ENCODE results near the gene HLA-B.
A peak's percentile ranks its signal among the peaks of the same experiment; 100 is the strongest.
"Not testable (repeated sequence)": the region's sequence is repeated elsewhere in the genome, so short reads cannot be mapped to it uniquely, and the experiment has no call there.

The HLA-B gene

DNA sequence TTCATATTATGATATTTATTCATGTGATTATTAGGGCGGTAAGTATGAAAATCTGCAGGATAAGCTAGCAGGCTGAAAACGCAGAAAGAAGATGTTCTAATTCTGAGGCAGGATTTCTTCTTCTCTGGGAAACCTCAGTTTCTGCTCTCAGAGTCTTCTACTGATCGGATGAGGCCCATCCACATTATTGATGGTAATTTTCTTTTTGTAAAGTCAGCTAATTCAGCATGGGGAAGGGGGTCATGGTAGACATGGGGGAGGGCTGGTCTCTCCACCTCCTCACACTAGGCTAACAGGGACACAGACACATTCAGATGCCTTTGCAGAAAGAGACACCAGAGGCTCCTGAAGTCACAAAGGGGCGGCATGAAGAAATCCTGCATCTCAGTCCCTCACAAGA lies 24.7 kb upstream of the HLA-B start:
- FAIRE-seq, result no peak

DNA sequence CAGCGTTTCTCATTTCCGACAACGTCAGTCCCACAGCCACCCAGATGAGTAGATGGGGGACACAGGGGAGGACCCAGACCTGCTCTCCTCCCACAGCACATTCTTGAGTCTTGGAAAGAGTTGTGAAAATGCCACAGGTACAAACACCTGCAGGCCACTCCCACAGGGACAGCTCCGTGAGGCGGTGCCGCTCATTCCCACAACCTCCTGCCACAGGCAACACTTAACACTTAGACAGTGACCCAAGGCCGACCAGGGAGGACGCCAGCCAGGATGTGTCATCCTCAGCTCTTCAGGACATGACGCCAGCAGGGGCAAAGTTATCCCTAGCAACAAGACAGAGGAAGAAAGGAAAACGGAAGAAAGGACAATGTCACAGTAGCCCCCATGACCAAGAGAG lies 22.9 kb upstream of the HLA-B start:
- FAIRE-seq, result no peak

DNA sequence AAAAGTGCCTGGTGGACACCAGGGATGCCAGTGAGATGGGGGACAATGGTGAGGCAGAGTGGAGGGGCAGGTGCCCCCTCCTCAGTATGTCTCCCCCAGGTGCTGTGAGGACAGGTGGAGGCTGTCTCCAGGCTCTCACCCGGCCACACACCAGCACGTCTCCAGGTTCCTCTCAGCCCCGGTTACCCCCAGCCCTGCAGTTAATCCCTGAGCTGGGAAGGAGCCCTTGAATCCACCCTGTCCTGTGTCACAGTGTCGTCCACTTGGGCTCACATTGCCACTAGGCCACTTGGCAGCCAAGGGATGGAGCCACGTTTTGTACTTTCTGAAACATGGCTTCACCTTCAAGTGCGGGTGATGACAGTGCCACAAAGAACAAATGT lies 21.7 kb upstream of the HLA-B start:
- no peak for FAIRE-seq

- no peak for FAIRE-seq
These were observed 21.2 kb upstream of the HLA-B start for GRCh38 chr6:31378062-31378720.

- FAIRE-seq, result no peak
These were observed 20.1 kb upstream of the HLA-B start for GRCh38 chr6:31377029-31377428.

GRCh38 chr6:31375699-31376098 lies 18.7 kb upstream of the HLA-B start:
- no peak for FAIRE-seq

DNA sequence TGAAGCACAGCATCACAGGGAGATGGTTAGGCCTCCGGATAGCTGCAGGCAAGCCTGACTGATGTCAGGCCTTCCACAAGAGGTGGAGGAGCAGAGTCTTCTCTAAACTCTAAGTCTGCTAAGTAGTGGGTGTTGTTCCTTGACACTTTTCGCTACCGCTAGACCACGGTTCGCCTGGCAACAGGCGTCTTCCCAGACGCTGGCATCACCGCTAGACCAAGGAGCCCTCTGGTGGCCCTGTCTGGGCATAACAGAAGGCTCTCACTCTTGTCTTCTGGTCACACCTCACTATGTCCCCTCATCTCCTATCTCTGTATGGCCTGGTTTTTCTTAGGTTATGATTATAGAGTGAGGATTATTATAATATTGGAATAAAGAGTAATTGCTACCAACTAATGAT lies 17.1 kb upstream of the HLA-B start:
- not testable (repeated sequence) for FAIRE-seq

DNA sequence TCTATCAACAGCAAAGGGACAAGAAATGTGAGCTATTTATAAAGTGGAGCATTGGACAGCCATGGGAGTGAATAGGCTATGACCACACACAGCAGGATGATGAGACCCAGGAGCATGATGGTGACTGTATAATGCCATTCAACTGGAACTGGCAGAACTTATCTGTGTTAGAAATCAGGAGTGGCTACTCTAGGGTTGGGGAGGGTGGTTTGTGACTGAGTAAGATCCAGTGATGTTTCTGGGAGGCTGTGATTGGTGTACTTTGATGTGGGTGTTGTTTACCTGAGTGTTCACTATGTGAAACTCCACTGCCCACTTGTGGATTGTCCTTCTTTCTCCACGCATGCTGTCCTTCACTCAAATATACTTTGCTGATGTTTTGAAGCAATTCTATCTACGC lies 11.5 kb upstream of the HLA-B start:
- FAIRE-seq, result no peak

DNA sequence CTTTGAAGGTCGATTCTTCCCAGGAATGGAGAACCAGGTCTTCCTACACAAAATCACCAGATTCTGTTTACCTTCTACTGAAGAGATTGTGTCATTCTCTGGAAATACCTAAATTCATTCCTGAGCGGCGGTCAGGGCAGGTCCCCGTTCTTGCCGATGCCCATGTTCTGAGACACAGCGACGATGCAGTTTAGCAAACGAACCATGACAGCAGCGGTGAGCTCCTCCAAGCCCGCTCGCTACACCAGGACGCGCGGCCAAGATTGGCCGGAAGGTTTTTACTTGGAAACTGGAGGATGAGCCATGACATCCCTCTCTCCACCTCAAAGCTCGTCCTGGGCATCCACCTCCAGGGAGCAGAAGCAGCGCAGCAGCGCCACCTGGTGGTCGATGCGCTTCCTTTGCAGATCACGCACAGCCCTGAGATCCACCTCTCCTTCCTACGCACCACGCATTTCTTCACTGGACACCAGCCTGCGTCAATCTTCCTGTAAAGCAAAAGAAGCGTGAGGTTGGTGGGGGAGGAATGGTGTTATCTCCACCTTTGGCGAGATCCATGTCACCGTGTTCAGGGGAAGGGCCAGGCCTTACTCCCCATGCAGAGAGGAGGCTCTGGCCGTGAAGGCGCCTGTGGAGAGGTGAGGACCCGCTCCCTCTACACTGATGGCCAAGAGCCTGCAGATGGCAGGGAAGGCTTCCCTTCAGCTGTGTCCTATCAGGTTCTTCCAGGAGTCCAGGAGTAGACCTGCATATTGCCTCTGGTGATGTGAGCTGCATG lies 9.9 kb upstream of the HLA-B start:
- FAIRE-seq, result peak; percentile 61

DNA sequence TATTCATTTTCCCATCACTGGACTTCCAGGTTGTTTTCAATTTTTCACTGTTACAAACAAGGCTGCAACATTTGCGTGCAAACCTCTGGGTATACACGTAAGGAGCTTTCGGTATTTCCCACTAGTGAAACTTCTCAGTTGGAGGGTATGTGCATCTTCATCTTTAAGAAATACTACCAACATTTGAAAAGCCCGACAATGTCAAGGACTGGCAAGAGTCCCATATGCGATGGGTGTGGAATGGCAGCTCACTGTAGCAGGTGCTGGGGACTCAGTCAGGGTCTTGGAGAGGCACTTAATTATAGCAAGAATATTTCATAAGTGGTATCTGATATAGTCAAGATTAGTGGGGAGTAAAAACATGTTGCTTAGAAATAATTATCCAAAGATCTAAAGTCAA lies 8.9 kb upstream of the HLA-B start:
- FAIRE-seq, result no peak

- FAIRE-seq, result no peak
These were observed 6.8 kb upstream of the HLA-B start for GRCh38 chr6:31363811-31364210.

DNA sequence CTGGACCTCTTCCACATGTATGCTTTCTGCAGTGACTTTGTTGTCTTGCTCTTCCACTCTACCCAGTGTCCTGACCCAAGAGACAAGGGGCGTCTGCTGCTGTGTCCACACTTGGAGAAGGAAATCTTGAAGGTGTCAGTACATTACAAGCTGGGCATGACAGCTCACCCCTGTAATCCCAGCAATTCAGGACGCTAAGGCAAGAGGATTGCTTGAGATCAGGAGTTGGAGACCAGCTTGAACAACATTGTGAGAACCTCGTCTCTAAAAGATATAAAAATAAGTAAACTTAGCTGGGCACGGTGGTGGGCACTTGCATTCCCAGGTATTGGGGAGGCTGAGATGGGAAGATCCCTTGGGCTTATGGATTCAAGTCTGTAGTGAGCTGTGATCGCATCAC lies 5.8 kb upstream of the HLA-B start:
- no peak for FAIRE-seq

DNA sequence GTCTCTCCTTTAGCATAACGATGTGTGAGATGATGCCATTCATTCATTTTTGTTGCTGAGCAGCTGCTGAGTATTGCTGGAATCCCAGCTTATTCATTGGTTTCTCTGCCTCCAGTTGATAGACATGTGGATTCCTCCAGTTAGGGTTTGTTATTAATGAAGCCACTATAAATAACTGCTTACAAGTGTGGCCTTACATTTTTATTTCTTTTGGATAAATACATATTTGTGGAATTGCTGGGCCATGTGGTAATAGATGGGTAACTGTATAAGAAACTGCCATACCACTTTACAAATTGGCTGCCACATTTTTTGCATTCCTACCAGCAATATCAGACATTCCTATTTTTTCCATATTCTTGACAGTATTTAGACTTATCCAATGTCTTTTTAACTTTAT lies 2.6 kb upstream of the HLA-B start:
- FAIRE-seq, result no peak

GRCh38 chr6:31358302-31358701 lies 1.3 kb upstream of the HLA-B start:
- no peak for FAIRE-seq

DNA sequence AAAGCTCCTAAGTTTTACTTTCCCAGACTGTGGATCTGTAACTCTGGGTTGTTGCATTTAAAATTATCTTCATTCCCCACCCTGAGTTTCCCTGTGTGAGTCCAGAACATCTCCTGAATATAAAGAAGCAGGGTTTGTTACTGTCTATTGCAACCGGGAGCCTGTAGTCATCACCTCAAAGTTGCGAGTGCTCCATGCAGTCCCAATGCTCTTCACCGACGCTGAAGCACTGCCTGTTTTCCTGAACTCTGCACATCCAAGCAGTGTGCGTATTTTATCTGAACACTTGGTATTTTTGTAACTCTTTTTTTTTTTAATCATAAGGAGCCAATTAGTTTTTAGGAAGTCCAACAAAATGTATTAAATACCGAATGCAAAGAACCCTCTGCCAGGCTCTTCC lies 907 bp upstream of the HLA-B start:
- FAIRE-seq, result no peak

DNA sequence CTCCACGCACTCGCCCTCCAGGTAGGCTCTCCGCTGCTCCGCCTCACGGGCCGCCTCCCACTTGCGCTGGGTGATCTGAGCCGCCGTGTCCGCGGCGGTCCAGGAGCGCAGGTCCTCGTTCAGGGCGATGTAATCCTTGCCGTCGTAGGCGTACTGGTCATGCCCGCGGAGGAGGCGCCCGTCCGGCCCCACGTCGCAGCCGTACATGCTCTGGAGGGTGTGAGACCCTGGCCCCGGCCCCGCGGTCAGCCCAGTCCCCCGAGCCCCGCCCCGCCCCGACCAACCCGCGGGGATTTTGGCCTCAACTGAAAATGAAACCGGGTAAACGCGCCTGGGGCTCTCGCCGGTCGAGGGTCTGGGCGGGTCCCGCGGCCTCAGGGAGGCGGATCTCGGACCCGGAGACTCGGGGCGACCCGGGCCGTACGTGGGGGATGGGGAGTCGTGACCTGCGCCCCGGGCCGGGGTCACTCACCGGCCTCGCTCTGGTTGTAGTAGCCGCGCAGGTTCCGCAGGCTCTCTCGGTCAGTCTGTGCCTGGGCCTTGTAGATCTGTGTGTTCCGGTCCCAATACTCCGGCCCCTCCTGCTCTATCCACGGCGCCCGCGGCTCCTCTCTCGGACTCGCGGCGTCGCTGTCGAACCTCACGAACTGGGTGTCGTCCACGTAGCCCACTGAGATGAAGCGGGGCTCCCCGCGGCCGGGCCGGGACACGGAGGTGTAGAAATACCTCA lies 598 bp downstream of the HLA-B start:
- no peak for FAIRE-seq

DNA sequence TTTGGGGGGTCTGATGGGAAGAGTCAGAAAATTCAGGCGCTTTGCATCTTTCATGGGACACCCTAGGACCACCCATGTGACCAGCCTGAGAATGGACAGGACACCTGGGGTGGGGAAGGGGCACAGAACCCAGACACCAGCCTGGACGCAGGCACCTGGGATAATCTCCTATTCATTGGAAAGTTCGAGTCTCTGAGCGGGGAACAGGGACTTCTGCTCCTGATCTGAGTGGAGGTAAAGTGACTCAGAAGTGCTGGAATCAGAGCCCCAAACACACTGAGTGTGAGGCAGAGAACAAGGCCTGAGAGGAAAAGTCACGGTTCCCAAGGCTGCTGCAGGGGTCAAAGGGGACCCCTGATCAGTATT lies 1.4 kb downstream of the HLA-B start:
- no peak for FAIRE-seq

DNA sequence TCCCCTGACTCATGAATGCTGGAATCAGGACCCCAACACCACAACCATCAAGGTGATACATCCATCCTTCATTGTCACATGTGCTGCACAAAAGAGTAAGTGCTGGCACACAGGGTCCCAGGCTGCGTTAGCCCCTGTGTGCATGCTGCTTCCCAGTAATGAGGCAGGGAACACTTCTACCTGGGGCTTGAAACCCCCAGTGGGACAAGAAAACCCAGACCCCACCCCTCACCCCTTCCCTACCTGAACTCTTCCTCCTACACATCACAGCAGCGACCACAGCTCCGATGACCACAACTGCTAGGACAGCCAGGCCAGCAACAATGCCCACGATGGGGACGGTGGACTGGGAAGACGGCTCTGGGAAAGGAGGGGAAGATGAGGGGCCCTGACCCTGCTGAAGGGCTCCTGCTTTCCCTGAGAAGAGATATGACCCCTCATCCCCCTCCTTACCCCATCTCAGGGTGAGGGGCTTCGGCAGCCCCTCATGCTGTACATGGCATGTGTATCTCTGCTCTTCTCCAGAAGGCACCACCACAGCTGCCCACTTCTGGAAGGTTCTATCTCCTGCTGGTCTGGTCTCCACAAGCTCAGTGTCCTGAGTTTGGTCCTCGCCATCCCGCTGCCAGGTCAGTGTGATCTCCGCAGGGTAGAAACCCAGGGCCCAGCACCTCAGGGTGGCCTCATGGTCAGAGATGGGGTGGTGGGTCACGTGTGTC lies 2.0 kb downstream of the HLA-B start:
- no peak for FAIRE-seq

DNA sequence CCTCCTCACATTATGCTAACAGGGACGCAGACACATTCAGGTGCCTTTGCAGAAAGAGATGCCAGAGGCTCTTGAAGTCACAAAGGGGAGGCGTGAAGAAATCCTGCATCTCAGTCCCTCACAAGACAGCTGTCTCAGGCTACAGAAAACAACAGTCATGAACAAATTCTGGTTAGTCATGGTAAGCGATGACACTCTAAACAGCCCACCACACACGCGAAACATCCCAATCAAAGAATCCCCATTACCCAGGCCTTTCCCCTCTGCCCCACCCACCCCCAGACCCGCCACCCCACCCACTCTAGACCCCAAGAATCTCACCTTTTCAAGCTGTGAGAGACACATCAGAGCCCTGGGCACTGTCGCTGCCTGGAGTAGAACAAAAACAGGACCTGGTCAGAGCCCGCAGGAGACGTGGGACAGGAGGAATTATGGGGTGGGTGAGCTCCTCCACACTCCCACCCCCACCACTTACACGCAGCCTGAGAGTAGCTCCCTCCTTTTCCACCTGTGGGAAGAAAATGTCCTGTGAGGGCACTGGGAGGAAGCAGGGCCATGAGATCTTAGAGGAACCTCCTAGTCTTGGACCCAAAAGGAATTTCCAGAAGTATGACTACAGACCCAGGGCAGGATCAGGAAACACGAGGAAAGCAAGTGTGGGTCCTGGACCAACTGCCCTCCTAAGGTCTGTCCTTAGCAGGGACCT lies 2.7 kb downstream of the HLA-B start:
- FAIRE-seq, result no peak

GRCh38 chr6:31353384-31353945 lies 3.5 kb downstream of the HLA-B start:
- FAIRE-seq, result no peak

DNA sequence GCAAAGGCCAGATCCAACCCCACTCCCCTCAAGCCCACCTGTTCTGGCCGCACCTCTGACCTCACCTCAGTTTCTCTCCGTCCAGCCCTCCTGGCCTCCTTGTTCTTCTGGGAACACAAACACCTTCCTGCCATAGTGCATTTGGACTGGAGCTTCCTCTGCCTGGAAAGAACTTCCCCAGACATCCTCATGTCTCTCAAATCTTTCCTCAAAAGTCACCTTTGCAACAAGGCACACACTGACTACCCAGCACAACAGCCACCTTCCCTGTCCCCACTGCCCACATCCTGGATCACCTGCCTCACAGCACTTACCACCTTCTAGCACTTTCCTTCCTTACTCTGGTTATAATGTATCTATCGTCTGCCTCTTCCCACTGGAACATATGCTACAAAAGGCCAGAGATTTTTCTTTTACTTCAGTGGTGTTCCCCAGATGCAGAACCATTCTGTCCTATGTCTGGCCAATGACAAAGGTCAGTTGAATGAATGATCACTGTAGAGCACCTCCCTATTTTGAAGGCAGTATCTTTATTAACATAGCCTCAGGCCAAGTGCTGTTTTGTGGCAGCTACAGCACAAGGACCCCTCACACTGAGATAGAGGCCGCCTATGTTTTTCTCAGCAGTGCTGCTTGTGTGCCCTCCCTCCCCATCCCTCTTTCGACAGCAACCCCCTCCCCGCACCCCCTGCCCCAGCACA lies 4.1 kb downstream of the HLA-B start:
- FAIRE-seq, result no peak

GRCh38 chr6:31352310-31352682 lies 4.7 kb downstream of the HLA-B start:
- no peak for FAIRE-seq
